A673 (cell line): Measurements from ENCODE around the gene MRAP2. TPM values are rescaled to one million over a fixed set of nuclear protein-coding genes. Genes with fewer than 3 reads are reported as not detected.

ENCODE experiments used
- BruUV-seq: library from RNA; stranded (reverse); fragments of 400-500 nt; replicated peaks from 2 replicates; lab custom pipeline; 2021; lab: Mats Ljungman, UMichigan
- CTCF ChIA-PET: fragments of 300-600 bp; sonication (Branson Sonifier 250); formaldehyde crosslinking; loops from one replicate; lab custom pipeline; 2022; ENCODE audit warnings: antibody characterized with exemption; lab: Charles Lee
- POLR2A ChIA-PET: fragments of 300-600 bp; sonication (Branson Sonifier 250); formaldehyde crosslinking; loops from one replicate; lab custom pipeline; 2022; ENCODE audit warnings: antibody characterized with exemption; ENCODE audit not compliant: low non-redundant PET; lab: Charles Lee
- DNase-seq: peaks from one replicate; pipeline ENCODE4 v3.0.0-alpha.2; 2015; ENCODE audit warnings: low spot score
- H3K27ac ChIP-seq: fragments of 200-600 bp; sonication (generic); 2 replicates; pipeline ENCODE4 v1.5.1; 2016; ENCODE audit warnings: mixed run types, low read depth, mild to moderate bottlenecking, mixed read lengths, antibody characterized with exemption, low read length; ENCODE audit not compliant: poor library complexity, severe bottlenecking
- H3K27me3 ChIP-seq: fragments of 200-600 bp; sonication (generic); replicated peaks from 2 replicates; pipeline ENCODE4 v1.6.1; 2017; ENCODE audit warnings: mixed run types, low read depth, mild to moderate bottlenecking, mixed read lengths, antibody characterized with exemption, low read length; ENCODE audit not compliant: insufficient read depth, poor library complexity
- H3K36me3 ChIP-seq: fragments of 200-600 bp; sonication (generic); 2 replicates; pipeline ENCODE4 v1.6.1; 2016; ENCODE audit warnings: mixed run types, mild to moderate bottlenecking, mixed read lengths, antibody characterized with exemption, low read length; ENCODE audit not compliant: insufficient read depth, poor library complexity, severe bottlenecking
- H3K4me1 ChIP-seq: fragments of 200-600 bp; sonication (generic); 2 replicates; pipeline ENCODE4 v1.6.1; 2017; ENCODE audit warnings: mixed run types, mild to moderate bottlenecking, mixed read lengths, antibody characterized with exemption, low read length; ENCODE audit not compliant: insufficient read depth, poor library complexity, severe bottlenecking
- H3K4me3 ChIP-seq: fragments of 200-600 bp; sonication (generic); 2 replicates; pipeline ENCODE4 v1.5.1; 2016; ENCODE audit warnings: low read depth, mixed run types, mild to moderate bottlenecking, mixed read lengths, low read length; ENCODE audit not compliant: poor library complexity, severe bottlenecking
- H3K9me3 ChIP-seq: fragments of 200-600 bp; sonication (generic); 2 replicates; pipeline ENCODE4 v1.6.1; 2016; ENCODE audit warnings: mixed run types, low read depth, mild to moderate bottlenecking, mixed read lengths, antibody characterized with exemption, low read length; ENCODE audit not compliant: poor library complexity, severe bottlenecking
- CTCF ChIP-seq: fragments of 300-800, 200-600 bp; sonication (generic); conservative IDR thresholded peaks from 2 replicates; pipeline ENCODE4 v1.5.1; 2017; ENCODE audit warnings: low read depth, mild to moderate bottlenecking, antibody characterized with exemption, low read length, moderate library complexity, mixed read lengths
- EZH2 ChIP-seq: fragments of 200-600 bp; sonication (generic); IDR thresholded peaks from 2 replicates; pipeline ENCODE4 v1.6.1; 2017; ENCODE audit warnings: borderline replicate concordance, low read depth, mild to moderate bottlenecking, mixed read lengths, antibody characterized with exemption, low read length; ENCODE audit not compliant: poor library complexity, severe bottlenecking
- intact Hi-C: fragments of 100-400 bp; cut with micrococcal nuclease; formaldehyde crosslinking; loops from one replicate; pipeline ENCODE4 v1.10.0; 2022; ENCODE audit not compliant: unreplicated experiment
- total RNA-seq: library from RNA; stranded (reverse); gene quantifications from 2 replicates; pipeline ENCODE4 v1.2.3, GENCODE V29; 2021

Gene MRAP2
- total RNA-seq, 1 experiment from 2014 or later = 0.34 TPM

- DNase-seq = no peak
- POLR2A ChIA-PET = no interaction called here
Observed at GRCh38 chr6:84061613-84062398, 28.2 kb downstream of the MRAP2 start.

GRCh38 chr6:84062519-84063154 lies 29.1 kb downstream of the MRAP2 start:
- H3K27me3 ChIP-seq = no peaks in the 10 kb centered on the region
- H3K4me1 ChIP-seq = no peaks in the 10 kb centered on the region
- no TSS peak for BruUV-seq
- H3K27ac ChIP-seq = no peak overlapping the region
- intact Hi-C loops = no loop called here
- no peaks in the 10 kb centered on the region for H3K36me3 ChIP-seq
- no peak for DNase-seq
- no peak overlapping the region for H3K4me3 ChIP-seq
- ChIA-PET POLR2A (no interaction called here), CTCF (no interaction called here)
- no peak for TF ChIP-seq CTCF
- no peaks in the 10 kb centered on the region for H3K9me3 ChIP-seq

More at GRCh38 chr6:84061613-84062398, 28.2 kb downstream of the MRAP2 start:
- no peaks in the 10 kb centered on the region for H3K9me3 ChIP-seq
- intact Hi-C loops = no loop called here
- BruUV-seq = no TSS peak
- no peaks in the 10 kb centered on the region for H3K4me1 ChIP-seq
- no peak overlapping the region for H3K27ac ChIP-seq
- H3K27me3 ChIP-seq = no peaks in the 10 kb centered on the region
- no peak overlapping the region for H3K4me3 ChIP-seq
- no peaks in the 10 kb centered on the region for H3K36me3 ChIP-seq
- CTCF ChIA-PET = no interaction called here
- no peak for TF ChIP-seq EZH2
- no peak for TF ChIP-seq CTCF

- peak; percentile 34 for DNase-seq
- intact Hi-C loops = no loop called here
- H3K4me3 ChIP-seq = no peak overlapping the region
- no peak for TF ChIP-seq EZH2
- no peak for TF ChIP-seq CTCF
- no peaks in the 10 kb centered on the region for H3K9me3 ChIP-seq
- no peaks in the 10 kb centered on the region for H3K4me1 ChIP-seq
- no peak overlapping the region for H3K27ac ChIP-seq
- ChIA-PET CTCF (no interaction called here), POLR2A (no interaction called here)
- no TSS peak for BruUV-seq
- no peaks in the 10 kb centered on the region for H3K27me3 ChIP-seq
- no peaks in the 10 kb centered on the region for H3K36me3 ChIP-seq
Observed at GRCh38 chr6:84065693-84066290, 32.2 kb downstream of the MRAP2 start.
